GM21786 (cell line): ENCODE data around the gene THADA.
"Not testable (repeated sequence)": the region's sequence is repeated elsewhere in the genome, so short reads cannot be mapped to it uniquely, and the experiment has no call there.

ENCODE experiments used
- ATAC-seq: cut with Tn5 transposase; IDR thresholded peaks from one replicate; pipeline ENCODE4 v1.9.1; 2021; ENCODE audit not compliant: unreplicated experiment

Gene THADA, protein sequence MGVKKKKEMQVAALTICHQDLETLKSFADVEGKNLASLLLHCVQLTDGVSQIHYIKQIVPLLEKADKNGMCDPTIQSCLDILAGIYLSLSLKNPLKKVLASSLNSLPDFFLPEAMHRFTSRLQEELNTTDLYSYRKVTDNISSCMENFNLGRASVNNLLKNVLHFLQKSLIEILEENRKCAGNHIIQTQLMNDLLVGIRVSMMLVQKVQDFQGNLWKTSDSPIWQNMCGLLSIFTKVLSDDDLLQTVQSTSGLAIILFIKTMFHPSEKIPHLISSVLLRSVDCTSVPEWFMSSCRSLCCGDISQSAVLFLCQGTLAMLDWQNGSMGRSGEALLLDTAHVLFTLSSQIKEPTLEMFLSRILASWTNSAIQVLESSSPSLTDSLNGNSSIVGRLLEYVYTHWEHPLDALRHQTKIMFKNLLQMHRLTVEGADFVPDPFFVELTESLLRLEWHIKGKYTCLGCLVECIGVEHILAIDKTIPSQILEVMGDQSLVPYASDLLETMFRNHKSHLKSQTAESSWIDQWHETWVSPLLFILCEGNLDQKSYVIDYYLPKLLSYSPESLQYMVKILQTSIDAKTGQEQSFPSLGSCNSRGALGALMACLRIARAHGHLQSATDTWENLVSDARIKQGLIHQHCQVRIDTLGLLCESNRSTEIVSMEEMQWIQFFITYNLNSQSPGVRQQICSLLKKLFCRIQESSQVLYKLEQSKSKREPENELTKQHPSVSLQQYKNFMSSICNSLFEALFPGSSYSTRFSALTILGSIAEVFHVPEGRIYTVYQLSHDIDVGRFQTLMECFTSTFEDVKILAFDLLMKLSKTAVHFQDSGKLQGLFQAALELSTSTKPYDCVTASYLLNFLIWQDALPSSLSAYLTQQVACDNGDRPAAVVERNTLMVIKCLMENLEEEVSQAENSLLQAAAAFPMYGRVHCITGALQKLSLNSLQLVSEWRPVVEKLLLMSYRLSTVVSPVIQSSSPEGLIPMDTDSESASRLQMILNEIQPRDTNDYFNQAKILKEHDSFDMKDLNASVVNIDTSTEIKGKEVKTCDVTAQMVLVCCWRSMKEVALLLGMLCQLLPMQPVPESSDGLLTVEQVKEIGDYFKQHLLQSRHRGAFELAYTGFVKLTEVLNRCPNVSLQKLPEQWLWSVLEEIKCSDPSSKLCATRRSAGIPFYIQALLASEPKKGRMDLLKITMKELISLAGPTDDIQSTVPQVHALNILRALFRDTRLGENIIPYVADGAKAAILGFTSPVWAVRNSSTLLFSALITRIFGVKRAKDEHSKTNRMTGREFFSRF (N-terminal part only)

DNA sequence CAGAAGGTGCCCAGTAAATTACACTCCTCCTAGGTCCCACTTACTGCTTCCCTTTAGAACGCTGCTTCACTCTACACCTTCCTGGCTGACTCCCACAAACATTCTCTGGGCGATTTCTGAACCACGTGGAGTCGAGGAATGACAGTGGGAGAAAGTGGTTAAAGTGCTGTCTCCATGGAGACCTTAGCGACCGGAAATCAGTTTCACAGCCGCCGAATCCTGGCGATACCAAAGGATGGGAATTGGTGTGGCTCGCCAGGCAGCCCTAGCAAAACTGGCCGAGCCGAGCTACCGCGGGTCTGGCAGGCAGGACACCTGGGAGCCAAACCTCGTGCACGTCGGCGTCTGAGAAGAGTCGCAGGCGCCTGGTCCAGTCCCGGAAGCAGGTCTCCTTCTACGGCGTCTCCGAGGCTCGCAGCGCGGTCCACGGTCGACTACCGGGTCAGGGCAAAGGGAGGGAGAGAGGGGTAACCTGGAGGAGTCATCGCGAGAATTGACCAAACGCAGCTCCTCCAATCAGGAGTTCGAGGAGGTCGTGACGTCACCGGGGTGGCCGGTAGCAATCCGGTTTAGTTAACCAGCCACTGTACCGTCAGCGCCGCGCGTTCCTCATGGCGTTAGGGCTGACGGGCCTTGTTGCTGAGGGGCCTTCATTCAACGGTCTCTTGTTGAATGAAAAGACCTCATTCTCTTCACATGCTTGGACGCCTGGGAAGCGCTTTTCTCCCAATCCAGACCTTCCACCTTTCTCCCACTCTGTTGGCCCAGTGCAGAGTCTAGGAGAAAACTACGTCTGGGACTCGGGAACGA, at the start of gene THADA:
Gene THADA (minus strand): TSS at position 436 of the 810 bp plus-strand sequence. CDS start 3,646 bp downstream, outside the sequence.
- ATAC-seq, result peak; percentile 98

DNA sequence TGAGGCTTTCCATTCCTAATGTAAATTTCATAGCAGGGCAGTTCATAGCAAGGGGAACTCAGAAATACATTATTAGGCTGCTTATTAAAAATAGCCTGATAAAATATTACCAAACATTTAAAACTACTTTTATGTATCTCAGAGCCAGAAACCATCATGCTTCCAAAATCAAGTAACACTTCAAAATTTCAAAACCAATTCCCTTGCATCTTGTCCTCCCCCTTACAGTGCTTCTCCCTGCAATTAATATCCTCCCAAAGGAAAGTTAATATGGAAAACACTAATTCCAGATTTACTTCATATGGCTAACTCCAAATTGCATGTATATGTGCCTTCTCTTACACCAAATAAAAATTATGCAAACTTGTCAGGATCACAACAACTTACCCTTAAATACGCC, 47.8 kb upstream of the THADA start:
- ATAC-seq, result no peak

DNA sequence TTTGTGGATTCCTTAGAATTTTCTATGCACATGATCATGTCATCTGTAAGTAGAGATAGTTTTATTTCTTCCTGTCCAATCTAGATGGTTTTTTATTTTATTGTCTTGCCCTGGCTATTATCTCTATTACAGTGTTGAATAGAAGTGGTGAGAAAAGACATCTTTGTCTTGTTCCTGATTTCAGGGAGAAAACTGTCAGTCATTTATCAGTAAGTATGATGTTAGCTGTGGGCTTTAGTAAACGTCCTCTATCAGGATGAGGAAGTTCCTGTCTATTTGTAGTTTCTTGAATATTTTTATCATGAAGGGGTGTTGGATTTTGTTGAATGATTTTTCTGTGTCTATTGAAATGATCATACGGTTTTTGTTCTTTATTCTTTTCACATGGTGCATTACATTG, 46.5 kb upstream of the THADA start:
- no peak for ATAC-seq

DNA sequence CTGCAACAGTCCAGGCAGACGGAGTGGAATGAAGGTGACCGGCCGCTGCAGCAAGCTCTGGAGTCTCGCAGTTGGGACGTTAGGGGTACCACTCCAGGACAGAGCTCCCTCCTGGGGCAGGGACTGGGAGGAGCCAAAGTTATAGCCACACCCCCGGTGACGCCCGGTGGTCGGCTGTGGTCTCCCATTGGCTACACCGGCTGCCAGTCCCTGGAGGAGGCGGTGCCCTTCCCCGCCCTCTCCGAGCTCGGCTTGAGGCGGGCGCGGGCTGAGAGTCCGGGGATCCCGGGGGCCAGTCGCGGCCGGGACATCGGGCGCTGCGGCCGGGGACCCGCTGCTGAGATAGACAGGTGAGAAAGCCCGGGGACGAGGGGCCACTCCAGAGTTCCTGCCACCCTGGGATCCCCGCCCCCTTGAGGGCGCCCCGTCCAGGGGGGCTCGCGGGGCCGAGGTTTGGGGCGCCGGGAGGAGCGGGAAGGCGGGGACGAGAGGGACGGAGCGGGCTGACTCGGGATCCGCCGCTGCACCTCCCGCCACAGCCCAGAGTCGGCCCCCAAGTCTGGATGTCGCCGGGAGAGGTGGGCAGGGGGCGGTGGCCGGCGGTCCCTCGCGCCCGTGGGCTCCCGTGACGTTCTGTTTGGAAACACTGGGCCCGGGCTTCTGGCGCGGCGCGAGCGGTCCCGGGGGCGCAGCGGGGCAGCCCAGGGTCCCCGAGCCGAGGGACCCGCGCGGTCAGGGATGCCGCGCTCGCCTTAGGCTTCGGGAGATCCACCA, 41.4 kb upstream of the THADA start, which contains the start of gene PLEKHH2:
Gene PLEKHH2 (plus strand): TSS at position 231 of the 774 bp plus-strand sequence. CDS start 7,414 bp downstream, outside the sequence.
- ATAC-seq, result peak; percentile 99

DNA sequence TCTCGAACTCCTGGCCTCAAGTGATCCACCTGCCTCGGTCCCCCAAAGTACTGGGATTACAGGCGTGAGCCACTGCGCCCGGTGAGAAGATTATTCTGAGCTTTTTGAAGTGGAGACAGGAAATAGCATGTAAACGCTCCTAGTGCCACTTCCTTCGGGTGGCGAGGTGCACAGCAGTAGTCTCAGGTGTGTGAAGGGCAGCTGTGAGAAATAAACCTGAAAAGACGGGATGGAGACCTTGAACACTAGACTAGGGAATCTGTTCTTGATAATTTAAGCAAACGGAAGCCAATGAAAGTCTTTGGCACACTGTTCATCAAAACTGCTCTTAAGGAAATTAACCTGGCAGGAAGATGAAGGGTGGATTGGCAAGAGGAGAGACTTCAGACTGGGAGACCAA, 40.8 kb upstream of the THADA start:
- ATAC-seq, result peak; percentile 10

DNA sequence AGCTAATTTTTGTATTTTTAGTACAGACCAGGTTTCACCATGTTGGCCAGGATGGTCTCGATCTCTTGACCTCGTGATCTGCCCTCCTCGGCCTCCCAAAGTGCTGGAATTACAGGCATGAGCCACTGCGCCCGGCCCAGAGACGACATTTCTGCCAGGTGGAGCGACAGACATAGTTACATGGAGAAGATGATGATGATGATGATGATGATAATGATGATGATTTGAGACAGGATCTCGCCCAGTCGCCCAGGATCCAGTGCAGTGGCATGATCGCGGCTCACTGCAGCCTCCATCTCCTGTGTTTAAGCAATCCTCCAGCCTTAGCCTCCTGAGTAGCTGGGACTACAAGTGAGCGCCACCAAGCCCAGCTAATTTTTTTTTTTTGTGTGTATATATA, 40.3 kb upstream of the THADA start:
- not testable (repeated sequence) for ATAC-seq

DNA sequence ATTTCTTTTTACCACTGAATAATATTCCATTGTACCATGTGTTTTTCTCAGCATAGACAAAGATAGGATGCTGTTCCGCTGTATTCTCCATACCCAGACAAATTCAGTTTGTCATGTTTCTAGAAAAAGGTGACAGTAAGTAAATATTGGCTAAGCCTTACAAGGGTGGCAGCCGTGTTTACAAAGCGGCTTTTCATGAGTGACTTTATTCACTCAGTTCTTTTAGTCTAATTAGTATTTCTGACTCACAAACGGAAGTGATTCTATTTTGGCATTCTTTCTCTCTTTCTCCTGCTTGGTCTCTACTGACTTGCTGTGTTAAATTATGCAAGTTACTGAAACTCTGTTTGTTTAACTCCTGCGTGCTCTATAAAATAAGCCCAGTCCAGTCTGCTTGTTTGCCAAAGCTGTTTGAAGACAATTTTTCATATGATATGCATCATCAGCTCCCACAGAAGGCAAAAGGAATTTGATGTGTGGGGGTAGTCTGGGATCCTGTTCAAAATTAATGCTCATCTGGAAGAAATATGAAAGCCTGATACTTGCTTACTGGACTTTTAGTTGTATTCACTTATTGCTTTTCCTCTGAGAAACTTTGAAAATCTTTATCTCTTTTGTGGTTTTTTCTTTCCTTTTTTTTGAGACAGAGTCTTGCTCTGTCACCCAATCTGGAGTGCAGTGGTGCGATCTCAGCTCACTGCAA, 38.9 kb upstream of the THADA start:
- ATAC-seq, result no peak

DNA sequence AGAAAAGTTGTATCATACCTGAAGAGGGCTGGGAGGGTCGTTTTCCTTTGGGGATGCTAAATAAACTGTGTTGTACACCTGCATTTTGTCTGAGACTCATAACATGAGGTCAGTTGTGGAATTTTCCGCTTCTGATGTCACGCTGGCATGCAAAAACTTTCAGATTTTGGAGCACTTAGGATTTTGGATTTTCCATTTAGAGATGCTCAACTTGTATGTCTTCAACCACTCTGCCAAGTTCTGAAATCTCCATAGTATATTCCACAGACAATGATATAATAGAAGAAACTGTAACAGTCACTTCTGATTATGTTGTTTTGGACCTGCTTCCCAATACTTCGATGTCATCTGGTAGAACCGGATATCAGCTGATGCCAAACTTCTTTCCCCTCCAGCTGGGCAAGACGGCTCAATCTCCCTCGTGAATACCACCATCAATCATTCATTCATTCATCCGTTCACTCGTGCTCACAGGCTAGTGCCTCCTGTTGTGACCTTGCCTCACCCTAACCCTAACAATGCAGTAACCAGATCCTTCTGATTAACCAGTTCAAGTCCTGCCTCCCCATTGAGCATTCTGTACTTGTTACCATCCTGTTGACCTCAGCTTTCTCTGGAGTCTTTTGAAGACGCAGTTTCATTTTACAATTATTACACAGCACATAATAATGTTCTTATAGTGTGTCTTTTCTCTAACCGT, 35.9 kb upstream of the THADA start:
- no peak for ATAC-seq

DNA sequence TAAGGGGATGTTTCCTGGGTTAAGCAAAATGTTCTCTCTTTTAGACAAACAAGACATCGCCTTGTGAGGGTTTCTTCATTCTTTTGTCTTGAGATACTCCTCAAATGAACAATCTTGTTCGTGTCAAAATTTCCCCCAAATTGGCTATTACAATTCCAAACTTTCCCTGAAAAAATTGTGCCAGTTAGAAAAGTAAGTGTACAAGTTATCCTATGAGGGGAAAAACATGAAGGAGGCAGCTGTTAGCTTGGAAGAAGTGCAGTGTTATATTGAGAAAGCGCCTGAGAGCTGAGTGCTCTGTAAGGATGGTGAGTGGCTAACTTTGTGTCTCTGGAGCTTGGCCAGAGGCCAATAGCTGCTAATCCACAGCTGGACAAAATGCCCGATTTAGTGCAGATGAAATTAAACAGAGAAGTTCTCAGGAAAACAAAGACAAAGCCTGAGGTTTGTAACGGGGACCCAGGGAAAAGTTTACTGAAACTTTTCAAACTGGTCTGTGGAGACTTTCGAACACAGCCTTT, 27.2 kb upstream of the THADA start:
- ATAC-seq, result no peak

DNA sequence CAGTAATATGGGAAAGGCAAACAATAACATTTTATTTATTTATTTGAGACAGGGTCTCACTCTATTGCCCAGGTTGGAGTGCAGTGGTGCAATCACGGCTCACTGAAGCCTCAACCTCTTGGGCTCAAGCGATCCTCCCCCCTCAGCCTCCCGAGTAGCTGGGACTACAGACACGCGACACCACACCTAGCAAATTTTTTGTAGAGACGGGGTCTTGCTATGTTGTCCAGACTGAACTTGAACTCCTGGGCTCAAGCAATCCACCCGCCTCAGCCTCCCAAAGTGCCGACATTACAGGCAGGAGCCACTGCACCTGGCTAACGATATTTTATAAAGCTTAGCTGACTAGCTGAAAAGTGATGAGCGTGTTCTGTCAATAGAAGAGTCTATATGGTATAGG, 23.7 kb upstream of the THADA start:
- ATAC-seq, result no peak

DNA sequence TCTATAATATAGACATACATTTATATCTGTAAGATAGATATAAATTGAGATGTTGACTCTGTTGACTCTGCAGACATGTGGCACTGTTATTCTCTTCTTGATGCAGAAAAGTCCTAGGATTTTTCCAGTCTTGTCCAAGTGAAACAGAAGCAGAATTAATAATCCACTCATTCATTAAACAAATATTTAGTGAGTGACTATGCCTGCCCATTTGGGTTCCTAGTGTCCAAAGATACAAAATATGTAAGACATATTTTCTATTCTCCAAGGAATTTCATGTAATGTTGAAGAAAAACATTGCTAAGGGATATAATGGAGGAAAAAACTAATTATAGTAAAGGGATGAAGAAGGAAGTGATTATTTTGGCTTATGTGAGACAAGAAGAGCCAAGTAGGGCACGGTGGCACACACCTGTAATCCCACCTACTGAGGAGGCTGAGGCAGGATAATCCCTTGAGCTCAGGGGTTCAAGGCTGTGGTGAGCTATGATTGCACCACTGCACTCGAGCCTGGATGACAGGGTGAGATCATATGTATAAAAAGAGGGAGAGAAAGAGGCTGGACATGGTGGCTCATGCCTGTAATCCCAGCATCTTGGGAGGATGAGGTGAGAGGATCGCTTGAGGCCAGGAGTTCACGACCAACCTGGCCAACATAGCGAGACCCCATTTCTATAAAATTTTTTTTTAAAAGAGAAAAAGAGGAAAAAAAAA, 21.3 kb upstream of the THADA start:
- no peak for ATAC-seq

DNA sequence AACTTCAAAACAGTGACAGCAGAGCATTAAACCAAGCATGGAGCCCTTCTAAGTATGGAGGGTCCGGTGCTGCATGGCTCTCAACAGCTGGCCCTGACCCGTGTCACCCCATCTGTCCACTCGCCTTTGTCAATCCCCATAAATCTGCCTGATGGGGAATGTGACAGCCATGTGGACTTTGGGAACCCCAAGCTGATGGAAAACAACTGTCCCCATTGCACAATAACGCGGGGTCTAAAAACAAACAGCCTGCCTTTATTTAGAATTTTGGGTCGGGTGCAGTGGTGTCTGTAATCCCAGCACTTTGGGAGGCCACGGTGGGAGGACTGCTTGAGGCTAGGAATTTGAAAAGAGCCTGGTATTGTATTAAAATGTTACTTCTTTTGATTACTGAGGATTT, 17.1 kb upstream of the THADA start:
- ATAC-seq, result no peak

DNA sequence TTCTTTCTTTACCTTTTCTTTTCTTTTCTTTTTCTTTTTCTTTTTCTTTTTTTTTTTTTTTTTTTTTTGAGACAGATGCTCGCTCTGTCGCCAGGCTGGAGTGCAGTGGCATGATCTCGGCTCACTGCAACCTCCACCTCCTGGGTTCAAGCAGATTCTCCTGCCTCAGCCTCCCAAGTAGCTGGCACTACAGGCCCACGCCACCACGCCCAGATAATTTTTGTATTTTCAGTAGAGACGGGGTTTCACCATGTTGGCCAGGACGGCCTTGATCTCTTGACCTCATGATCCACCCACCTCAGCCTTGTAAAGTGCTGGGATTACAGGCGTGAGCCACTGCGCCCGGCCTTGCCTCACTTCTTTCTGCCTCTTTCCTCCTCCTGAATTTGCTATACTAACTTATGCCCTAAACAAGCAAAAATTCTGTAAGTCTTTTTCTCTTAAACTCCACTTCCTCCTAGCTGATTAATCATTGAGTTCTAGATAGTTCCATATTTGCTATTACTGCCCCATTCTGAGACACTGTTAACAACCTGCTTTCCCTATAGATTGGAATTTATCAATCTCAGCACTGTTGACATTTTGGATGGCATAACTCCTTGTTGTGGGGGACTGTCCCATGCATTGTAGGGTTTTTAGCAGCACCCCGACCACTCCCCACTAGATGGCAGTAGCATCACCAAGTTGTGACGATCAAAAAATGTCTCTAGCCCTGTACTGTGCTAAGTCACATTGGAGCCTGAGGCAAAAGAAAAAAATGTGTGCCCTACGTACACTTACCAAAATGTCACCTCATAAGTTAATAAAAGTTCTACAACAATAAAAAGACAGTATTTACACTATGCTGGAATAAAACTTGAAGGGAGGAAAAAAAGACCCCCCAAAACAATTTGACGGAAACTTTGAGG, 16.4 kb upstream of the THADA start:
- ATAC-seq, result no peak

DNA sequence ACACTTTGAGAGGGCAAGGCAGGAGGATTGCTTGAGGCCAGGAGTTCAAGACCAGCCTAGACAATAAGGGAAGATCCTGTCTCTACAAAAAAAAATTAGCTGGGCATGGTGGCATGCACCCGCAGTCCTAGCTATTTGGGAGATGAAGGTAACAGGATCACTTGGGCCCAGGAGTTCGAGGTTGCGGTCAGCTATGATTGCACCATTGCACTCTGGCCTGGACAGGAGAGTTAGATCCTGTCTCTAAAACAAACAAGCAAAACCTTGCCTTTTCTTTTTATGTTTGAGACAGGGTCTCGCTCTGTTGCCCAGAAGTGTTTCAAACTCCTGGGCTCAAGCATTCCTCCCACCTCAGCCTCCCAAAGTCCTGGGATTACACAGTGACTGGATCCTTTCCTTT, 14.5 kb upstream of the THADA start:
- no peak for ATAC-seq

DNA sequence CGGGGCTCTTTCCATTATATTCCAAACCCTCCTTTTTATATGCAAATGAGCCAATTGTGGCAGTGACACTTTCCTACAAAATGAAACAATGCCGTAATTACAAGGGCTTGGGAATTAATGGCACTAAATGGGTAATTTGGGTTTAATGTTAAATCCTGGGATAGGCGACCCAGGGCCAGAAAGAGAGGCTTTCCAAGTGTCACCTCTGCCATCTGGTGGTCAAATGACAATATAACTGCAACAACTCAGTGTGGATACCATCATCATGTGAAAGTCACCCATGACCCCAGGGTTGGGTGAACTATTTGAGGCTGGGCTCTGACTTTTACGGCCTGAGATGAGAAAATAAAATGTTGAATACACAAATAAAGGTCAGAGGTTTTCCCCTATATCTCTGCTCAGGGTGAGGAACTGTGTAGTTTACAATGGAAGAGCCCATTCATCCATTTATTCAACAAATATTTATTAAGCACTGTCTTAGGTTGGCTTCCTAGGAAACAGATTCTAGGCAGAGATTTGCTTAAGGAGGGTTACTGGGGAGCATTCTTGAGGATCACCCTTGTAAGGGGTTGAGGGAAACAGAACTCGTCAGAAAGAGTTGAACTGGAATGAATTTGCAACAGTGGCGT, 13.6 kb upstream of the THADA start:
- no peak for ATAC-seq

DNA sequence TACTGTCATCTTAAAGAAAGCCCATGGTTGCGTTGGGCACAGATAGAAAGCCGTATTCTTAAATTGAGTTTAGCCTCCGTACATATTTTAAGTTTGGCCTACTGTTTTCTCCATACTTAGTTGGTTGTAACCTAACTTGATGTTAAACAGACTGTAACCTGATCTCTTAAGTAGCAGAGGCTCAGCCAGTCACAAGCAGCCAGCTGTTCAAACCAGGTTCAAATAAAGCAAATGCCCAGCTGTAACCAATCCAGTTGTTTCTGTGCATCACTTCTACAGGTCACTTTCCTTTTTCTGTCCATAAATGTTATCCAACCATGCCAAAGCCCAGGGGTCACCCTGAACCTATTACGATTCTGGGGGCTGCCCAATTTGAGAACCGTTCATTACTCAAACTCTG, 10.0 kb upstream of the THADA start:
- ATAC-seq, result no peak
